Brain microvascular endothelial cell (primary cell): ENCODE results near the gene BMAL1.

Experiments used
- DNase-seq: peaks from one replicate; pipeline ENCODE4 v3.0.0-alpha.2; 2020
- H3K27ac ChIP-seq: fragments of 250-450 bp; sonication (Bioruptor Pico); 2 replicates; pipeline ENCODE4 v1.5.1; 2020; ENCODE audit warnings: mild to moderate bottlenecking, moderate library complexity
- H3K27me3 ChIP-seq: fragments of 250-450 bp; sonication (Bioruptor Pico); replicated peaks from 2 replicates; pipeline ENCODE4 v1.5.1; 2020; ENCODE audit warnings: mild to moderate bottlenecking
- H3K36me3 ChIP-seq: fragments of 250-450 bp; sonication (Bioruptor Pico); replicated peaks from 2 replicates; pipeline ENCODE4 v1.5.1; 2020; ENCODE audit warnings: mild to moderate bottlenecking
- H3K4me3 ChIP-seq: 2 replicates; pipeline ENCODE4 v1.5.1; 2011; ENCODE audit warnings: low read depth, mild to moderate bottlenecking, control low read depth, low read length, moderate library complexity
- CTCF ChIP-seq: IDR thresholded peaks from 2 replicates; pipeline ENCODE4 v1.5.1; 2011; ENCODE audit warnings: low read depth, mild to moderate bottlenecking, moderate library complexity, low read length, control low read depth, inconsistent platforms; ENCODE audit errors: missing control alignments
- in situ Hi-C: cut with HindIII; loops from 2 replicates; pipeline ENCODE4 v1.10.0; 2017; ENCODE audit warnings: low sequenced_read_pairs, low pct_ligation_motif_present

The BMAL1 gene

GRCh38 chr11:13415201-13415600 lies 137.6 kb downstream of the BMAL1 start:
- Histone ChIP-seq H3K27ac (no peak overlapping the region), H3K36me3 (peaks cover 10% of the 10 kb centered on the region), H3K27me3 (no peaks in the 10 kb centered on the region), H3K4me3 (no peak overlapping the region)
- DNase-seq = no peak
- no peak for TF ChIP-seq CTCF
- in situ Hi-C loops = no loop called here

- peaks cover 5% of the 10 kb centered on the region for H3K36me3 ChIP-seq
- in situ Hi-C loops = no loop called here
- H3K27ac ChIP-seq = no peak overlapping the region
- DNase-seq = no peak
- H3K27me3 ChIP-seq = no peaks in the 10 kb centered on the region
- no peak for TF ChIP-seq CTCF
- H3K4me3 ChIP-seq = no peak overlapping the region
These were observed 144.0 kb downstream of the BMAL1 start for GRCh38 chr11:13421561-13421960.

- TF ChIP-seq CTCF = no peak
- Histone ChIP-seq H3K27ac (no peak overlapping the region), H3K36me3 (no peaks in the 10 kb centered on the region), H3K4me3 (no peak overlapping the region), H3K27me3 (no peaks in the 10 kb centered on the region)
- DNase-seq = no peak
- in situ Hi-C loops = no loop called here
These were observed 145.8 kb downstream of the BMAL1 start for GRCh38 chr11:13423372-13423771.

GRCh38 chr11:13427440-13427839 lies 149.8 kb downstream of the BMAL1 start:
- Histone ChIP-seq H3K27ac (no peak overlapping the region), H3K36me3 (no peaks in the 10 kb centered on the region), H3K4me3 (no peak overlapping the region), H3K27me3 (no peaks in the 10 kb centered on the region)
- in situ Hi-C loops = no loop called here
- no peak for DNase-seq
- TF ChIP-seq CTCF = no peak

GRCh38 chr11:13429288-13429687 lies 151.7 kb downstream of the BMAL1 start:
- Histone ChIP-seq H3K36me3 (no peaks in the 10 kb centered on the region), H3K27me3 (no peaks in the 10 kb centered on the region), H3K4me3 (no peak overlapping the region), H3K27ac (no peak overlapping the region)
- DNase-seq = no peak
- no peak for TF ChIP-seq CTCF
- in situ Hi-C loops = no loop called here

GRCh38 chr11:13429836-13430235 lies 152.2 kb downstream of the BMAL1 start:
- in situ Hi-C loops = no loop called here
- no peak for DNase-seq

More at GRCh38 chr11:13429836-13430235, 152.2 kb downstream of the BMAL1 start:
- no peak for TF ChIP-seq CTCF
- Histone ChIP-seq H3K4me3 (no peak overlapping the region), H3K27me3 (no peaks in the 10 kb centered on the region), H3K27ac (no peak overlapping the region), H3K36me3 (no peaks in the 10 kb centered on the region)
